GM12875 (cell line): Measurements from ENCODE around the gene RAD23A.
"Not testable (repeated sequence)": the region's sequence is repeated elsewhere in the genome, so short reads cannot be mapped to it uniquely, and the experiment has no call there.

ENCODE experiments used
- H3K4me3 ChIP-seq: one replicate; pipeline ENCODE4 v1.5.1; 2011; ENCODE audit warnings: low read depth, low read length, control low read depth
- TF ChIP-seq, protein P1 (sequence below): IDR thresholded peaks from 2 replicates; pipeline ENCODE4 v1.5.1; 2011; ENCODE audit warnings: low read depth, mild to moderate bottlenecking, control low read depth, inconsistent platforms, low read length, moderate library complexity, borderline replicate concordance; ENCODE audit not compliant: insufficient read depth

Gene RAD23A

DNA sequence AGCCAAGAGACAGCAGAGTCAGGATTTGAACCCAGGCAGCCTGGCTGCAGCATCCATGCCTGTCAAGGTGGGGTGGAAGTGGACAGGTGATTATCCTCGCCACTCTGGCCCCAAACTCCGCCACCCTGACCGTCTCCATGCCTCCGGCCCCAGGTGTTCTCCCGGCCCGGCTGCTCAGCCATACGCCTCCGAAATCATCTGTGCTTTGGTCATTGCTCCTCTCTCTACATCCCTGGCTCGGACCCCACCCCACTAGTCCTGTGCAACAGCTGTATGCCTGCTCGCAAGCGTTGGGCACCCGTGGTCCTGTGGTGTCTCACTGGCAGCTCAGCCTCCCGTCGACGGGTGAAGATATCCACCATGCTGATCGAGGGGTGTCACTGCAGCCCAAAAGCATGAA is 27.6 kb downstream of the RAD23A start:
- TF ChIP-seq, protein P1, sequence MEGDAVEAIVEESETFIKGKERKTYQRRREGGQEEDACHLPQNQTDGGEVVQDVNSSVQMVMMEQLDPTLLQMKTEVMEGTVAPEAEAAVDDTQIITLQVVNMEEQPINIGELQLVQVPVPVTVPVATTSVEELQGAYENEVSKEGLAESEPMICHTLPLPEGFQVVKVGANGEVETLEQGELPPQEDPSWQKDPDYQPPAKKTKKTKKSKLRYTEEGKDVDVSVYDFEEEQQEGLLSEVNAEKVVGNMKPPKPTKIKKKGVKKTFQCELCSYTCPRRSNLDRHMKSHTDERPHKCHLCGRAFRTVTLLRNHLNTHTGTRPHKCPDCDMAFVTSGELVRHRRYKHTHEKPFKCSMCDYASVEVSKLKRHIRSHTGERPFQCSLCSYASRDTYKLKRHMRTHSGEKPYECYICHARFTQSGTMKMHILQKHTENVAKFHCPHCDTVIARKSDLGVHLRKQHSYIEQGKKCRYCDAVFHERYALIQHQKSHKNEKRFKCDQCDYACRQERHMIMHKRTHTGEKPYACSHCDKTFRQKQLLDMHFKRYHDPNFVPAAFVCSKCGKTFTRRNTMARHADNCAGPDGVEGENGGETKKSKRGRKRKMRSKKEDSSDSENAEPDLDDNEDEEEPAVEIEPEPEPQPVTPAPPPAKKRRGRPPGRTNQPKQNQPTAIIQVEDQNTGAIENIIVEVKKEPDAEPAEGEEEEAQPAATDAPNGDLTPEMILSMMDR: no peak
- H3K4me3 ChIP-seq: no peak overlapping the region

DNA sequence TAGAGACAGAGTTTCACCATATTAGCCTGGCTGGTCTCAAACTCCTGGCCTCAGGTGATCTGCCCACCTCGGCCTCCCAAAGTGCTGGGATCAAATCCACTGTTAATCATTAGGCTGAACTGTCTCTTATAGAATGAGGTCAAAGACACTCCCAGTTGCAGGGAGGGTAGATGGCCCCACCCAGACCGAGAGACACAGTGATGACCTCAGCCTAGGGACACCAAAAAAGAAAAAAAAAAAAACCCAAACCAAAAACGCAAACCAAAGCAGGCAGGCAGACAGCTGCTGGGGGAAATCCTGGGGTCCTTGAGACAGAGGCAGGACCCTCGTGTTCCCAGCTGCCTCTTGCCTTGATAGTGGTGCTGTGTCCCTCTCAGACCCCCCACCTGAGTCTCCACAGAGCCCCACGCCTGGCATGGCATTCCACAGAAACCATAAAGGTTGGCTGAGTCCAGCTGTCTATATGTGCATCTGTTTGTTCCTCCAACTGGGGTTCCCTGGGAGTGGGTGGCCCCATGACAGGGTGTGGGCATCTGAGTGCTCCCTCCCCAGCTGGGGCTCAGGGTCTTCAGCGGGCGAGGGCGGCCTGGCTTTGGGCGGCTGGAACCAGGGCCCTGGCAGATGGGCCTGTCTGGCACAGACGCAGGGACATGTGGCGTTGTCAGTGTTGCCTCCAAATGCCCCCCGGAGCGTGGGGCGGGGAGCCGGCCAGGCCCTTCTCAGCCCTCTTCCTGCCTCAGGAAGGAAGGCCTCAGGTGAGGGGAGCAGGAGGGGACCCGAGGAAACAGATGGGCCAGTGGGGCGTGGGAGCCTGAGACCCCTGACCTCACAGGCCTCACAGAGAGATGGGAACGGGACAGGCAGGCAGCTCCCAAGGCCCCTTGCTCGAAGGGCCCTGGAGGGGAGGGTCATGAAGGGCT is 28.9 kb downstream of the RAD23A start:
- TF ChIP-seq, protein P1: no peak
- no peak overlapping the region for H3K4me3 ChIP-seq

DNA sequence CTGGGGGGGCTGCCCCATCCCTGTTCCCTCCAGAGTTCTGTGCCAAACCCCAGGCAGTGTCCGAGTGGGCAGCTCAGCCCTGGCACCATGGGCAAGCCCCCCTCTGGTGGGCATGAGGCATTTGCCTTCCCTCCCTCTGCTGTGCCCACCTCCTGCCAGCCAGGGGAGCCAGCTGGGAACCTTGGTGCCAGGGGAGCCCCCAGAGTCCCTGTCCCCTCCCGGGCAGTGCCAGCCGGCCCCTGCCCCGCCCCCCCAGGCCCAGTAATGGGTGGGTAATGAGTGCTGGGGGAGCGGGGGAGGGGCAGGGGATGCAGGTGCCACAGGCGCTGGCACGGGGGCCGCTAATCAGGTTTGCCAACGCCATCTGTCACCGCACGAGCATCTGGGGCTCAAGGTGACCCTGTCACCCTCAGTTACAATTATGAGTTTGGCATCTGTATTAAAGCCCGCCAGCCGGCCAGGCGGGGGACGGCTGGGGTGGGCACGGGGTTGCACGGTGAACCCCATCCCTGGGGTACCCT is 29.6 kb downstream of the RAD23A start:
- no peak overlapping the region for H3K4me3 ChIP-seq
- TF ChIP-seq, protein P1: no peak

DNA sequence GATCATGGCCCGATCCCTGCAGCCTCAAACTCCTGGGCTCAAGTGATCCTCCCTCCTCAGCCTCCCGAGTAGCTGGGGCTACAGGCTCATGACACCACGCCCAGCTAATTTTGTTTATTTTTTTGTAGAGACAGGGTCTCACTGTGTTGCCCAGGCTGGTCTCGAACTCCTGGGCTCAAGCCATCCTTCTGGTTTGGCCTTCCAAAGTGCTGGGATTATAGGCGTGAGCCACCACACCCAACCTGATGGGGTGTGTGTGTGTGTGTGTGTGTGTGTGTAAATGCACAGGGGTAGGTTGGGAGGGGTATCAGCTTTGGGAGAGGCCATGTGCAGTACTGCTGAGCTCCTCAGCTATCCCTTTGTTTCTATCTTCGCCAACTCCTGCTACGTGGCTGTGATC is 30.4 kb downstream of the RAD23A start:
- H3K4me3 ChIP-seq: not testable (repeated sequence)

DNA sequence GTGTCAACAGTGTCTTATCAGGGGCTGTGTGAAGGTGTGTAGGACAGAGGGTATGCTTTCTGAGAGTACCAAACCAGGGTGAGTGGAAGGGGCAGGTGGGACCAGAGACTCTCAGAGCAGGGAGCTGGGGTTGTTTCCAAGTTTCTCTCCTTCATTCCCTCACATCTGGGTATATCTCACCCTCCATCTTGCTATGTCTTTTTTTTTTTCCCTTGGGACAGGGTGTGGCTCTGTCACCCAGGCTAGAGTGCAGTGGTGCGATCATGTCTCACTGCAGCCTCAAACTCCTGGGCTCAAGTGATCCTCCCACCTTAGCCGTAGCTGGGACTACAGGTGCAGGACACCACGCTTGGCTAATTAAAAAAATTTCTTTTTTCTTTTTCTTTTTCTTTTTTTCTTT is 34.3 kb downstream of the RAD23A start:
- H3K4me3 ChIP-seq: no peak overlapping the region
- TF ChIP-seq, protein P1: no peak

DNA sequence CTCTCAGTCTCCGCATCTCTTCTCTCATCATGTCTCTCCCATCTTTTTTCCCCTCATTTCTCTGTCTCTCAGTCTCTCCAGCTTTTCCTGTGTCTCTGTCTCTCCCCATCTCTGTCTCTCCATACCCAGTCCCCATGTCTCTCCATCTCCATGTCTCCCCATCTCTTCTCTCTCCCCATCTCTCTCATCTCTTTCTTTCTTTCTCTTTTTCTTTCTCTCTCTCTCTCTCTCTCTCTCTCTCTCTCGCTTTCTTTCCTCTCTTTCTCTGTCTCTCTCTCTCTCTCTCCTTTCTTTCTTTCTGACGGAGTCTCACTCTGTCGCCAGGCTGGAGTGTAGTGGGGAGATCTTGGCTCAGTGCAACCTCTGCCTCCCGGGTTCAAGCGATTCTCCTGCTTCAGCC is 37.0 kb downstream of the RAD23A start:
- H3K4me3 ChIP-seq: no peak overlapping the region
- TF ChIP-seq, protein P1: no peak

DNA sequence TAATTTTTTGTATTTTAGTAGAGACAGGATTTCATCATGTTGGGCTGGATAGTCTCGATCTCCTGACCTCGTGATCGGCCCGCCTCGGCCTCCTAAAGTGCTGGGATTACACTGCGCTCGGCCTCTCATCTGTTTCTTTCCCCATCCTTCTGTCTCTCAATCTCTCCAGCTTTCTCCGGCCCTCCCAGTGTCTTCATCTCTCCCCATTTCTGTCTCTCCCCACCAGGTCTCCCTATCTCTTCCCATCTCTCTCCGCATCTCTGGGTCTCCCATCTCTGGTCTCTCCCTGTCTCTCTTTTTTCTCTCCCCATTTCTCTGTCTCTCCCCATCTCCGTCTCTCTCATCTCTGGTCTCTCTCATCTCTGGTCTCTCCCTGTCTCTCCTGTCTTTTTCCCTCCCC is 37.4 kb downstream of the RAD23A start:
- H3K4me3 ChIP-seq: no peak overlapping the region
- TF ChIP-seq, protein P1: no peak
